Stimulated activated CD4-positive, alpha-beta T cell treated with anti-CD3 and anti-CD28 coated beads, TNF-alpha, amount 100 ng/mL, for 4 hours (primary cell): ENCODE measurements around the gene OR51B5.
"Not testable (repeated sequence)": the region's sequence is repeated elsewhere in the genome, so short reads cannot be mapped to it uniquely, and the experiment has no call there.

Experiments
- DNase-seq, 3 experiments: peaks; one replicate each; pipeline ENCODE4 v3.0.0-alpha.2; 2020; ENCODE audit warnings: low read depth in 3 of 3

Gene OR51B5

DNA sequence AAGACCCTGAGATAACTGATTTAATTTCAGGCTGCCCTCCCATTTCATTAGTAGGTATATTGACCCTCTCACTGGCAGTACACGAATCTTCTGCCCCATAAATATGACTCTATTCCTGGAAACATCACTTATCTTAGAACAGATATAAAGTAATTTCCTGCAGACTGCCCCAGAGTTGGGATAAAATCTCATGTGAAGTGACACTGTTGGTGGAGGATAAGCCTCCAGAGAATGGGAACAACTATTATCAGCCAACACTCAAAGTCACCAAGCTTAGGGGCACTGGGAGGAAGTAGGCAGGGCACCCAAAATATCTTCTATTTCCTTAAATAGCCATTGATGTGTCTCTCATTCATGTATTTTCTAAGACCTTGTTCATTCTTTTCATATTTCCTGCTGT, 8.2 kb downstream of the OR51B5 start:
- DNase-seq, result no peak

DNA sequence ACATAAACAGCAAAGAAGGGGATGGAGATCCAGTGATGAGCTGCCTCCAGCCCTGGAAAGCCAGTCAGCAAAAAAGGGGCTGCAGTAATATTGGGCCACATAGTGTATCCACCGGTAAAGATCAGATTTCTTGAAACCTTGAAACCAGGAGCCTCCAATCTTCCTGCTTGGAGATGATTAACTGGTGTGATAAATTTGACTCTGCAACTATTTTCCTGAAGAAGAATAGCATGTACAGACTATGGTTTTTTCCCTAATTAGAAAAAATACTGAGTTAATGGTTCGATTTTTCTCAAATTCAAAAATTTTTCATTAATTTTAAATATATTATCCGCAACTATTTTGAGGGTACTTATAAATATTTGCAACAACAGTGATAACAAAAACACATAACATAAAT, 19.1 kb downstream of the OR51B5 start, which contains the start of gene OR51B2:
Gene OR51B2, minus strand, starts transcription at position 101 of the 400 bp plus-strand sequence. Its CDS starts 0 bp downstream, at position 101.
- no peak for DNase-seq

DNA sequence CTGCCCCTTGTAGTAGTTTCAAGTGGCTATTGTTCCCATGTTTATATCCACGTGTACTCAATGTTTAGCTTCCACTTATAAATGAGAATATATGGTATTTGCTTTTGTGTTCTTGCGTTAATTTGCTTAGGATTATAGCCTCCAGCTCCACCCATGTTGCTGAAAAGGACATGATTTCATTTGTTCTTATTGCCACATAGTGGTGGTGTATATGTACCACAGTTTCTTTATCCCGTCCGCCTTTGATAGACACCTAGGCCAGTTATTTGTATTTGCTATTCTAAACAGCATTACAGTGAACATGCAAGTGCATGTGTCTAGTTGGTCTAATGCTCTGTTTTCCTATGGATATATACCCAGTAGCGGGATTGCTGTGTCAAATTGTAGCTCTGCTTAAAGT, 26.0 kb downstream of the OR51B5 start:
- DNase-seq, result no peak

DNA sequence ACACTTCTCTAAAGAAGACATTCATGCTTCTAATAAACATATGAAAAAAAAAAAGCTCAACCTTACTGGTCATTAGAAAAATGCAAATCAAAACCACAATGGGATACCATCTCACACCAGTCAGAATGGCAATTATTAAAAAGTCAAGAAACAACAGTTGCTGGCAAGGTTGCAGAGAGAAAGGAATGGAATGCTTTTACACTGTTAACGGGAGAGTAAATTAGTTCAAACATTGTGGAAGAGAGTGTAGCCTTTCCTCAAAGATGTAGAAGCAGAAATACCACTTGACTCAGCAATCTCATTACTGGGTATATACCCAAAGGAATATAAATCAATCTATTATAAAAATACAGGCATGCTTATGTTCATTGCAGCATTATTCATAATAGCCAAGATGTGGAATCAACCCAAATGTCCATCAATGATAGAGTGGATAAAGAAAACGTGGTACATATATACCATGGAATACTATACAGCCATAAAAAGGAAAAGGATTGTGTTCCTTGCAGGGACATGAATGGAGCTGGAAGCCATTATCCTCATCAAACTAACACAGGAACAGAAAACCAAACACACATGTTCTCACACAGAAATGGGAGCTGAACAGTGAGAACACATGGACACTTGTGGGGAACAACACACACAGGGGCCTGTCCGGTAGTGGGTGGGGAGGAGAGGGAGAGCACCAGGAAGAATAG, 29.8 kb downstream of the OR51B5 start:
- not testable (repeated sequence) for DNase-seq

DNA sequence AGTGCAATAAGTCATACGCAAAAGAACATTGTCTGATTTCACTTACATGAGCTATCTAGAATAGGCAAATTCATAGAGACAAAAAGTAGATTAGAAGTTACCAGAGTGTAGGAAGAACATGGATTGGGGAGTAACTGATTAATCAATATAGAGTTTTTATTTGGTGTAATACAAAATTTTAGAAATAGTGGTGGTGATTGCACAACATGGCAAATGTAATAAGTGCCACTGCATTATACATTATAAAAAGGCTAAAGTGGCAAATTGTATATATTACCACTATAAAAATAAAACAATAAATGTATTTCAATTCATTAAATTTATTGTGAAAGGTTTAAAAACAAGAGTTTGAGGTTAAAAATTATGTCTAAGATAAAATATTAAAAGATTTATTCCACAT, 32.9 kb downstream of the OR51B5 start:
- DNase-seq, result no peak

DNA sequence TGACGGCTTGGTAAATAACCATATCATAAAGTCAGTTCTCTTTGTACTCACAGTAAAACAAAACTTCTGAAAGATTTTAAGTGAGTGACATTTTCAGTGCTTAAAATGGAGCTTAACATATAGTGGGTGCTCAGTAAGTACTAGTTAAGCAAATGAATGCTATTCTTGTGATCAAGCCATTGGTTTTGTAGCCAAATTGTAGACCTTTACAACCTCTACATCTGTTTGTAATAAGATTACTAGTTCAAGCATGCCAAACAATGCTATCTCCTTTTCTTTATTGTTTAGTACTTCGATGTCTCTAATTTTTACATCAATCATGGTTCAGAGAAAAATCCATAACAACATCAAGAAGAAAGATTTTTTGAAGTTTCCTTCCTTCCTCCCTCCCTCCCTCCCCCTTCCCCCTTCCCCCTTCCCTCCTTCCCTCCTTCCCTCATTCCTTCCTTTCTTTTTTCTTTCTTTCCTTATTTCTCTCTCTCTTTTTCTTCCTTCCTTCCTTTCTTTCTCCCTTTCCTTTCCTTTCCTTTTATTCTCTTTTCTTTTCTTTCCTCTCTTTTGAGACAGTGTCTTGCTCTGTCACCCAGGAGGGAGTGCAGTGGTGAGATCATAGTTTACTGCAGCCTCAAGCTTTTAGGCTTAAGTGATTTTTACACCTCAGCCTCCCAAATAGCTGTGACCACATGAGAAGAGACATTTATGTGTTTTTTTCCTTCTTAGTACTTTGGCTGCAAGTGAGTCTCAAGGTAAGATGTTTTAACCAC, 35.9 kb downstream of the OR51B5 start:
- DNase-seq, result no peak

DNA sequence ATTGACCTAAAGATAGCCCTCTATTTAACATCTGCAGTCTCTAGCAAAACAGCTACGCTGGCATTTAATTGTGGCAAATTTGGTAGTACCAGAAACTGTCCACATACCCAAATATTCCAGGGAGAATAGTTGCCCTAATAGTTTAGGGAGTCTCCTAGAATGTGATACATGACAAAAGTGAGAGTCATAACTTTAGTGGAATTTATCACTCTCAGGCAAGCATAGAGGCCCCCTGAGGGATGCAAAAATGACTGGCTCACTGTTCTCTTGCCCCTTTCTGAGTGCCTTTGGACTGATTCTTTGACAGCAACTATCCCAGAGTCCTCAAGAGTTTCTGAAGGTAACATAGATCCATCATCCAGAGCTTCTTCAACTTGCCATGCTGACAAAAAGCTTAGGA, 39.3 kb downstream of the OR51B5 start:
- no peak for DNase-seq

DNA sequence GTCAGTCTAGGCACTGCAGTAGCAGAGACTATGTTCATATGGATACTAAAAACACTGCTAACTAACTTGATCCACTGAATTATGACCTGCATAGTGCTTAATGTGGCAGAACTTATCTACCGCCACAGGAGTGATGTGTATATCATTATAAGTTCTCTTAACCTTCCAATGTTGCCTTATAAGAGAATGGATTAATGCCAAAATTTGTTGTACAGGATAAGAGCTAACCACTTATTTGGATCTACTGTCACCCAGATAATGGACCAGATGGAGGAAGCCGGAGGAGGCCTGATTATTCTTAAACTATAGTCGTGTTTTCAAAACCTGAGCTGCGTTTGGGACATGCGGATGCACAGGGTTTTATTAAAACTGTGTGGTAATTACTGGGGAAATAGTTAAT, 39.7 kb downstream of the OR51B5 start:
- DNase-seq, result no peak

DNA sequence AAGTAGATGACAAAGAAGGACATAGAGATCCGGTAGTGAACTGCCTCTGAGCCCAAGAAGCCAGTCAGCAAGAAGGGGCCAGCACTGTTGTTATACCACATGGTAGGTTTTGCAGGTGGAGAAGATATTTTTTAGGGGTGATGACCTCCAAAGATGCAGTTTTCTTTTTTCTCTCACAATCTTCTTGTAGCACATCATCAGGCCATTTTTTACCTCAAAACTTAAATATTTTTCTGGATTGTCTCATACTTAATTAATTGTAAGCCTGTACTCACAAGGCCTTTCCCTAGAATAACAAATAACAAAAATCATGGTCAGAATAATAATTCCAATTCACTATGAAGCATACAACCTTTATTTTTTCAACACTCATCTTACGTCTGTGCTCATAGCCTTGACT, 41.5 kb downstream of the OR51B5 start, which contains the start of gene OR51B4:
Gene OR51B4, minus strand, starts transcription at position 101 of the 400 bp plus-strand sequence. Its CDS starts 0 bp downstream, at position 101.
- no peak for DNase-seq

DNA sequence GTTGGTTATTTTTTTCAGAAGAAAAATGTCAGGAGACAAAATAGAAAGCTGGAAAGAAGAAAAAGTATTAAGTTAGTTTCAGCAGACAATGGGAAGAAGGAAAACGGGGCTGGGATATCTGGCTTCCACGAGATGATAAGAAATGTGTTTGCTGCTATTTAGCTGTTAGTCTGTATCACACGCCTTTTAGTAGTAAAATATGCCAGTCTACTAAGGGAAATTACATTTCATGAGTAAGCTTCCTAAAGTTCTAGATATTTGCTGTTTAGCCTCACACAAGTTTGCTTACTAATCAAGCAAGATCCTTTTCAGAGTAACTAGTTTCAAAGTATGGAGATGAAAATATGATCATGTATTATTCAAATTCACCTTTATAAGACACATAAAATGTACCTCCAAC, 43.1 kb downstream of the OR51B5 start:
- DNase-seq, result no peak

DNA sequence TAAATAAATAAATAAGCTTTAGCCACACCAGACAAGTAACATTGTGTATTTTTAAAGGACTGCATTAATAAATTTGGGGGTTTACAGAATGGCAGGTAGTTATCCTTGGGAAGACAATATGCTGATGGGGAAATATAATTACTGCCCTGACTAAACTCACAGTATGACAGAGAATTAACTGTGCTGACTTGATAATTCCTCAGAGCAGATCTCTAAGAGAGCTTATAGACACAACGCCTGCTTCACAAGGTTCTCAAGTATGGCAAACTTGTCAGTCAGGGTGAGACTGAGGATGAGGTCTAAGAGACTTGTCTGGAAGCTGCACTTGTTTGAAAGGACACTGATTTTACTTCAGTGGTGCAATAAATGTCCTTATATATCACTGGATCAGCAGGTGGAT, 44.9 kb downstream of the OR51B5 start:
- DNase-seq, result no peak

DNA sequence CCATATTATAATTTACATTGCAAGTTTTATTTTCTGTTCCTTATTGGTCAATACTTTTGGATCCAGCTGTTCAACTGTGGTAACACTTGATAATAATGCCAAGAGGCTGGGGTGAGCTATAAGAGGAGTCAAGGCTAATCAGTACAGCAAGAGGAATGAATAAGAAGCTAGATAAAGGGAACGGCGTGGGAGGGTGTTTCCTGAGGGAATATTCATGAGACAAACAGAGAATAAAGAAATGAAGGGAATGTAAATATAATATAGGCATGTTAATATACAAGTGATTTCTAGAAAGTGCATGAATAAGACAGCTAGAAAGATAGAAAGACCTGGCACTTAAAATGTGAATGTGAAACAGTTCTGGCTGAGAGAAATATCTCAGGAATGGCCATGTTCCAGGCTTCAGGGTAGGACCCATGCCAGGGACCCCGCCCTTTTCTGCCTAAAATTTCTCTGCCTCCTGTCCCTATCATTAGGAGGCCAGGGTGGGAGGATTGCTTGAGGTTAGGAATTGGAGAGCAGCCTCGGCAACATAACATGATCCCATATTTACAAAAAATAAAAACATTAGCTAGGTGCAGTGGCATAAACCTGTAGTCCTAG, 45.5 kb downstream of the OR51B5 start:
- DNase-seq, result no peak

DNA sequence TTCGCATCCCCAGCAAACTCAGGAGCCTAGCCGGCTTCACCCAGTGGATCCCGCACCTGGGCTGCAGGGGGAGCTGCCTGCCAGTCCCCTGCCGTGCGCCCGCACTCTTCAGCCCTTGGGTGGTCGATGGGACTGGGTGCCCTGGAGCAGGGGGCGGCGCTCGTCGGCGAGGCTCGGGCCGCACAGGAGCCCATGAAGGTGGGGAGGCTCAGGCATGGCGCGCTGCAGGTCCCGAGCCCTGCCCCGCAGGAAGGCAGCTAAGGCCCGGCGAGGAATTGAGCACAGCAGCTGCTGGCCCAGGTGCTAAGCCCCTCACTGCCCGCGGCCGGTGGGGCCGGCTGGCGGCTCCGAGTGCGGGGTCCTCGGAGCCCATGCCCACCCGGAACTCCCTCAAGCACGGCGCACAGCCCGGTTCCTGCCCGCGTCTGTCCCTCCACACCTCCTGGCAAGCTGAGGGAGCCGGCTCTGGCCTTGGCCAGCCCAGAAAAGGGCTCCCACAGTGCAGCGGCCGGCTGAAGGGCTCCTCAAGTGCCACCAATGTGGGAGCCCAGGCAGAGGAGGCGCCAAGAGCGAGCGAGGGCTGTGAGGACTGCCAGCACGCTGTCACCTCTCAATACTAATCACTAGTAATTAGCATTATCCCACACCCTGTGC, 48.9 kb downstream of the OR51B5 start:
- not testable (repeated sequence) for DNase-seq

DNA sequence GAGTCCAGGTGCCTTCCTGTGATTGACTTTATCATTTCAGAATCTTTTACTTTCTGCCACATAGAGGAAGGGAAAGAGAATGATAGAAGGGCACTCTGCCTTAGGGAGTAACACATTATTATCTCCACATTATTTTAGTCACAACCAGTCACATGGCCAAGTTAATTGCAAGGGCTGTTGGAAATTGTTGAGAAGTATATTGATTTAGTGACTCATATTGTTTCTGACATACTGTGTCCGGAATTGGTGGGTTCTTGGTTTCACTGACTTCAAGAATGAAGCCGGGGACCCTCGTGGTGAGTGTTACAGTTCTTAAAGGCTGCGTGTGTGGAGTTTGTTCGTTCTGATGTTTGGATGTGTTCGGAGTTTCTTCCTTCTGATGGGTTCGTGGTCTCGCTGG, 50.3 kb downstream of the OR51B5 start:
- no peak for DNase-seq
